GM21390 (cell line): ENCODE data around the gene RAB12.

Source experiments
- ATAC-seq: cut with Tn5 transposase; IDR thresholded peaks from one replicate; pipeline ENCODE4 v1.9.1; 2021; ENCODE audit not compliant: unreplicated experiment

Gene RAB12

GRCh38 chr18:8681196-8681595 is 72.0 kb downstream of the RAB12 start:
- ATAC-seq = no peak

GRCh38 chr18:8684577-8684976 is 75.3 kb downstream of the RAB12 start:
- no peak for ATAC-seq

GRCh38 chr18:8685141-8685913 is 76.1 kb downstream of the RAB12 start:
- no peak for ATAC-seq

- no peak for ATAC-seq
These were observed 76.6 kb downstream of the RAB12 start for GRCh38 chr18:8685914-8686216.

GRCh38 chr18:8686611-8687010 is 77.4 kb downstream of the RAB12 start:
- no peak for ATAC-seq

GRCh38 chr18:8688216-8688800 is 79.1 kb downstream of the RAB12 start:
- no peak for ATAC-seq

GRCh38 chr18:8688816-8689215 is 79.6 kb downstream of the RAB12 start:
- ATAC-seq = no peak
